NOMO-1 (cell line): ENCODE measurements around the gene C2orf66.

Experiments
- DNase-seq, 2 experiments: peaks; one replicate each; lab custom pipeline; 2025; ENCODE audit not compliant: unreplicated experiment in 2 of 2; lab: John Stamatoyannopoulos, UW

C2orf66 gene

DNA sequence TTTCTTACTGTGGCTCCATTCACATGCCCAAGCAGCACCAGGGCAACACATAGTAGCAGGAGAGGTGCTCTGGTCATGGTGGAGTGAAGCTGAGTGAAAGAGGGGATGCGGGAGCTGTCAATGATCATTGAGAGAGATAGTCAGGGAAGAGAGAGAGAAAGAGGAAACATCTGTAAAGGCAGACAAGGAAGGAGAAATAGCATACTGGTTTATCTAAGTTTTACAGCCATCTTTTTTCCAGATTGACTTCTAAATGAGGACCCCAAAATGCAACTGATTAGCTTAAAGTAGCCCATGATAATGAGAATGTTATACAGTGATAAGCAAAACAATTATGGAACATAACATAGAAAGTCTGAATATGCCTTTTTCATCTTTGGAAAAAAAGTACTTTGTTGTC is at the start of gene C2orf66:
TSS of gene C2orf66 (minus strand) at position 96 of the 400 bp plus-strand sequence. CDS start at position 77, 19 bp downstream.
- DNase-seq = no peak

GRCh38 chr2:196854629-196855028 is 45.5 kb upstream of the C2orf66 start:
- no peak for DNase-seq

DNA sequence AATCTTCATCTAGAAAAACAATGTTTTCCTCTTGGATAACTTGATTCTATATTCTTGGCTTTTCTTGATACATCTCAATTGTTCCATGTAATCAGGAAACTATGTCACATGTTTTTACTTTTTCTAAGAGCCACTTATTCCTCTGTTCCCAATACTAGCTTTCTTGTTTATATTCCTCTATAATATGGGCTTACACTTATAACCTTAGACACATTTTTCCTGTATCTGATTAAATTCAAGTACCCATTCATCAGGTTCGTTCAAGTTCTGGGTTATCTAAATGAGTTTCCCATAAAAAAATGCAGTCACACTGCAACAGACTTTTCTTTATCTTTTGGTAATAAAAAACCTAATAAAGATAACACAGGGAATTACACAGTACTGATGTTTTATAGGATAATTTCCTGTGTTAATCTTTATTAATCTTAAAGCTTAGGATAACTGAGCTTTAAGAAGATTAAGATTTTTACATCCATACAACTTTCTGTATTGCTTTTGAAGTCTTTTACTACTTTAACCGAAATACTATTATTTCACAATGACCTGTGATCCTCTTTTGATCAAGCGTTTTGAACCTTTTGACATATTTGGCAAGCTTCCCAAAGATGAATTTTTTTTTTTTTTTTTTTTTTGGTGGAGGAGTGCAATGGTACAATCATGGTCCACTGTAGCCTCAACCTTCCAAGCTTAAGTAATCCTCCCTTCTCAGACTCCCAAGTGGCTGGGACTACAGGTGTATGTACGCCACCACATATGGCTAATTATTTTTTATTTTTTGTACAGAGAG is 44.3 kb upstream of the C2orf66 start:
- DNase-seq = no peak

DNA sequence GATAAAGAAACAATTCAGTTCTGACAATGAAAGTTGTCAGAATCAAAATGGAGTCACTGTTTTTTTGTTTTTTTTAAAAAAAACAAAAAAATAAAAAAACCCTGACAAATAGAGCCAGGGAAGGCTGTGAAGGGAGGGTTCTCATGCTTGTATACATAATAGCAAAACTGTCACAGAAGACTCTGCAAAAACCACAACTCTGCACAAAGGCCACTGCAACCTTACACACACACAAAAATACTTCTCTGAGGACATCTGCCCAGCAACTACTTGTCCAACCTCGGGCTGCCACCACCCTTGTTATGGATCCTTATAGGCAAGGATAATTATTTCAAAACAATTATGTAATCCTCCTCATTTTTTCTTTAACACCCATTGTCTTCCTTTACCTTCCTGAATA is 41.9 kb upstream of the C2orf66 start:
- DNase-seq = no peak

DNA sequence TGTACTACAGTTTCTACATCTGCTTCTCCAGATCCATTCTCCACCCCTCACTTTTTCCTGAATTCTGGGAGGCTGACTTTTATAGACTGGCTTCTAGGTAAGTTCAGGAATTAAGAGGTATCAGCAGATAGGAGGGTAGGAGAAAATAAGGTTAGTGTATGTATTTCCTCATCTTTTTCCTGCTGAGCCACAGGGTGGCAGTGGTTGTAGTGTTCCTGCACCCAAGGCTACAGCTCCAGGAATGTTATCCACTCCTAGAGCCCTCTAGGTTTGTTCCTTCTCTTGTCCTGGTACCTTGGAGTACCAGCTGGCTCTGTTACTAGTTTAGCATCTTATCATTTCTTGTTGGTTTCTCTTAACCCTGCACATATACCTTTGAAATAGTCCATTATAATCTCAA is 40.7 kb upstream of the C2orf66 start:
- DNase-seq = no peak

GRCh38 chr2:196846295-196846694 is 37.1 kb upstream of the C2orf66 start:
- no peak for DNase-seq

DNA sequence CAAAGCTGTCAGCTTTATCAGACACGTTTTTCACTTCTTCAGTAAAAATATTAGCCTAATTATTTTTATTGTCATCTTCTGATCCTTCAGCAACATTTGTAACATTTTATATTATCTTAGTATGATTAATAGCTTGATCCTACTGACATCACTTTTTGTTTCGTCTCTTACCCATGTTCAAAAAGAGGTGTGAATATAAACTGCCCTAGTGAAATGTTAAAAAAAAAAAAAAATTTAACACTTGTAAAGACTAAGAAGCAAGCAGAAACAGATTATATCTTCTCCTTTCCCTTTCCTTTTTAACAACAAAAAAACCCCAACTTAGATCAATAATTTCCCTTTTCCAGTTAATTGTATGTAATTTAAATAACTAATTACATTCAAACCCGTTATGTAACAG is 36.2 kb upstream of the C2orf66 start:
- no peak for DNase-seq

- no peak for DNase-seq
Observed at GRCh38 chr2:196840171-196840570, 31.0 kb upstream of the C2orf66 start.

GRCh38 chr2:196839574-196839973 is 30.4 kb upstream of the C2orf66 start:
- no peak for DNase-seq

GRCh38 chr2:196836440-196836839 is 27.3 kb upstream of the C2orf66 start:
- DNase-seq = no peak

DNA sequence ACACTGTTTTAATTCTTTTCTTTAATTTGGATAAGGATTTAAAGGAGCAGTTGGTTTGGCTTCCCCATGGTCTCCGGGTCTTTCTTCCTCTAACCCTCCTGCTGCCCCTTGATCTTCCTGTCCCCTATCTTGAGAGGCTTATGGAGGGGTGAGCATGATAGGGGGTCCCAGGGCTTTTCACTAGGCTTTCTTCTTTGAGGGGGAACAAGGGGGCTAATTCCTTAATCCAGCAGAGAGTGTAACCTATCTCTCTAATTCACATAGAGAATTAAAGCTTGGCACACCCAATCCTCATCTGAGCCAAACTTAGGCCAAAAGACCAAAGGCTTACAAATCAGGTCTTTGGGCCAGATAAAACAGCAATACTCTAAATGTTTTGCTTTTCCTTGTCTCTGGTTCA is 21.5 kb upstream of the C2orf66 start:
- no peak for DNase-seq

DNA sequence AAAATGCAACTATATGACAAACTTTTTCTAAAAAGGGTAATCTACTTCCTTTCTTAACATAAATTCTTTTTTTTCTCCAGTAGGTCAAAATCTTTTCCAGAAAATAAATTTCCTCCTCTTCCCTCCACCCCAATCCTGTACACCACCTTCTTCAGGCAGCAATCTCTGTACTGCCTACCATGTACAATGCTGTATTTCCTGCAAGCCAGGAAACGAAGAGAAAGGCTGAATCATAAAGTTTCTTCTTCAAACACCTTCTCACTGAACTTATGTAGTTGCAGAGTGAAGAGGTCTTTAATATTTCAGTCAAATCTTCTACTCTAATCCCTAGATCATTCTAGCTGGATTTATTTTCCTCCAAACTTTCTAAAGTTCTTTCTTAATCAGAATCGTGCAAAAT is 18.2 kb upstream of the C2orf66 start:
- DNase-seq = no peak

GRCh38 chr2:196823750-196824522 is 14.8 kb upstream of the C2orf66 start:
- no peak for DNase-seq

DNA sequence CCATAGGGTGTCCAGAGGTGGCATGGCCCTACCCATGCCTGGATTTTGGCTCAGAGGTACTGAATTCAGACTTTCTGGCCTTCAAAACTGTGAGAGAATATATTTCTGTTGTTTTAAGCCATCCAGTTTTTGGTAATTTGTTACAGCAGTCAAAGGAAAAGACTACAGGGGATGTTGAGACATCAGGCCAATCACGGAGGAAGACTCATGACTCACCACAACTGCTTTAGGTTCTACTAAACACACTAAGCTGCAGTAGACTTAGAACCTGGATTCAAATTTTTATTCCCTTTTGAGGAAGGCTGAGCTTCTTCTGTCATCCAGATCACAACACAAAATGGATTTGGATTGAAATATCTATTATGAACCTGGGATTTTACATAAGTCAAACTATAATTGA is 12.0 kb upstream of the C2orf66 start:
- no peak for DNase-seq

- DNase-seq = no peak
Observed at GRCh38 chr2:196808083-196808665, 981 bp downstream of the C2orf66 start.

GRCh38 chr2:196804381-196804780 is 4.8 kb downstream of the C2orf66 start:
- DNase-seq = no peak

DNA sequence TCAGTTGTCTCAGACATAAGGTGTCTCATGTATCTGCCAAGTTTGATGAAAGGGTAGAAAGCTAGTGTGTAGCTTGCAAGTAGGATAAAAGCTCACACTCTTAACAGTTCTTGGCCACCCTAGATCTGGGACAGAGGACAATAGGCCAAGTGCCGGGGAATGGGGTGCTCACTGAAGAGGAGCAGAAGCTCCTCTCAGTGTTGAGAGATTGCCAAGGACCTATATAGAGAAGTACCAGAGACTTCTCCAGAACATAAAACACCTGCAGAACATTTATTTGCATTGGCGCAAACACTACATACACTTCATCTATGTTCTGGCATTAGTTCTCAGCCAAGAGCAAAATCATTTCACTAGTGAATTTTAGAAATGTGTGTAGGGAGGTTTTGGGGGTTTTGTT is 6.8 kb downstream of the C2orf66 start:
- no peak for DNase-seq

GRCh38 chr2:196801674-196802261 is 7.4 kb downstream of the C2orf66 start:
- DNase-seq = no peak

GRCh38 chr2:196798980-196799379 is 10.2 kb downstream of the C2orf66 start:
- DNase-seq = peak in 1 of 2 experiments; percentile 7

DNA sequence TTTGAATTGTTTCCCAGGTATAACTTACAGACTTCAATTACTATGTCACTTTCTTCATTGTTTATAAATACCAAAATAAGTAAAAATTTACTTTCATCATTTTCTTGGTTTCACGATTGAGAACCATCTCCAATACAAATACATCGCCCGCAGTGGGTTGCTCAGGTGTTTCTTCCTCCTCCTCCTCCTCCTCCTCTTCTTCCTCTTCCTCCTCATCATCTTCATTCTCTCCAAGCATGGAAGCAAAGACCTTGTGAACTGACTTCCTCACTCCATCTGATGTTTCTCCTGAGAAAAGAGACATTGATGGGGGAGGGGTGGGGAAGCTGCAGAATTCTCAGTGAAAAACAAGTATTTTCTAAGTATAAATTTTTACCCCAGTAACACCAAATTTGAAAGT is 16.3 kb downstream of the C2orf66 start:
- no peak for DNase-seq

GRCh38 chr2:196783431-196784094 is 25.6 kb downstream of the C2orf66 start:
- DNase-seq = no peak
